Measurements from ENCODE around the gene IGF1R. TPM values are rescaled to one million over a fixed set of nuclear protein-coding genes. Genes with fewer than 3 reads are reported as not detected.

Gene IGF1R
- total RNA-seq, 1 donor from 2014 or later: 97.7 TPM

DNA sequence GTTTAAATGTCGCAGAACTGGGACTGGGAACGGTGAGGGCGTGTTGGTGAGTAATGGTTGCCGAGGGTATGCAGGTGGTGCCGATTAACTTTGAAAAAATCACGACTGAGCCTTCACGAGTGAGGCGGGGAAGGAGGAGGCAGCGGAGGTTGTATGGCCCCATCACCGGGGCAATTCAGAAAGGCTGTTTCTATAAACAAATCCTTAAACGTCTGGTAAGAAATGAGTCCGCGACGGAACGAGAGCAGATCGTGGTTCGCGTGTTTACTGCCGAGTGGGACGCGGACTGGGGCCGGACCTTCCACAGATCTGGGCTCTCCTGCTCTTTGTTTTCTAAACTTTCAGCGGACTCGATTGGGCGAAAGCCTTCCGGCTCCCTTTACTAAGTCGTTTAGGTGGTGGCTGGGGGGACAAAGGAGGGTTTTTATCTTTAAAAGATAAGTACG is 2.7 kb downstream of the IGF1R start:
- Histone ChIP-seq H3K27ac (peak overlapping the region; percentile 95), H3K9me3 (no peaks in the 10 kb centered on the region), H3K4me3 (peak overlapping the region; percentile 71 to 82), H3K27me3 (no peaks in the 10 kb centered on the region), H3K36me3 (no peaks in the 10 kb centered on the region), H3K4me1 (peaks cover 33% of the 10 kb centered on the region)
- TF ChIP-seq POLR2A (IDR thresholded peaks at IDR 0.05) (no peak), POLR2AphosphoS5 (IDR thresholded peaks at IDR 0.05; ENCODE audit: insufficient read depth in 1 of 2, low read depth in 1 of 2) (no peak)
- TF ChIP-seq, protein P1, sequence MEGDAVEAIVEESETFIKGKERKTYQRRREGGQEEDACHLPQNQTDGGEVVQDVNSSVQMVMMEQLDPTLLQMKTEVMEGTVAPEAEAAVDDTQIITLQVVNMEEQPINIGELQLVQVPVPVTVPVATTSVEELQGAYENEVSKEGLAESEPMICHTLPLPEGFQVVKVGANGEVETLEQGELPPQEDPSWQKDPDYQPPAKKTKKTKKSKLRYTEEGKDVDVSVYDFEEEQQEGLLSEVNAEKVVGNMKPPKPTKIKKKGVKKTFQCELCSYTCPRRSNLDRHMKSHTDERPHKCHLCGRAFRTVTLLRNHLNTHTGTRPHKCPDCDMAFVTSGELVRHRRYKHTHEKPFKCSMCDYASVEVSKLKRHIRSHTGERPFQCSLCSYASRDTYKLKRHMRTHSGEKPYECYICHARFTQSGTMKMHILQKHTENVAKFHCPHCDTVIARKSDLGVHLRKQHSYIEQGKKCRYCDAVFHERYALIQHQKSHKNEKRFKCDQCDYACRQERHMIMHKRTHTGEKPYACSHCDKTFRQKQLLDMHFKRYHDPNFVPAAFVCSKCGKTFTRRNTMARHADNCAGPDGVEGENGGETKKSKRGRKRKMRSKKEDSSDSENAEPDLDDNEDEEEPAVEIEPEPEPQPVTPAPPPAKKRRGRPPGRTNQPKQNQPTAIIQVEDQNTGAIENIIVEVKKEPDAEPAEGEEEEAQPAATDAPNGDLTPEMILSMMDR (IDR thresholded peaks at IDR 0.05): no peak
- intact Hi-C loops (cut with DNase I): loop anchor here (10.0 kb wide), 2 partner anchors 126 to 404 kb away; no protein-coding TSS in a partner anchor
- no peak for DNase-seq (ENCODE audit: extremely low spot score in 2 of 2)

- H3K27ac ChIP-seq: peak overlapping the region; percentile 95
- peaks cover 38% of the 10 kb centered on the region for H3K4me1 ChIP-seq
- intact Hi-C loops (cut with DNase I): loop anchor here (10.0 kb wide), 2 partner anchors 127 to 403 kb away; no protein-coding TSS in a partner anchor
- H3K27me3 ChIP-seq: no peaks in the 10 kb centered on the region
- TF ChIP-seq POLR2AphosphoS5 (IDR thresholded peaks at IDR 0.05; ENCODE audit: insufficient read depth in 1 of 2, low read depth in 1 of 2): peak in 1 of 2 donors; percentile 22
- TF ChIP-seq, protein P1 (IDR thresholded peaks at IDR 0.05): no peak
- no peak for TF ChIP-seq POLR2A (IDR thresholded peaks at IDR 0.05)
- H3K4me3 ChIP-seq: peak overlapping the region; percentile 71 to 82
- no peaks in the 10 kb centered on the region for H3K36me3 ChIP-seq
- no peak for DNase-seq (ENCODE audit: extremely low spot score in 2 of 2)
- H3K9me3 ChIP-seq: no peaks in the 10 kb centered on the region
Measured at GRCh38 chr15:98651581-98652220, 3.4 kb downstream of the IGF1R start.

DNA sequence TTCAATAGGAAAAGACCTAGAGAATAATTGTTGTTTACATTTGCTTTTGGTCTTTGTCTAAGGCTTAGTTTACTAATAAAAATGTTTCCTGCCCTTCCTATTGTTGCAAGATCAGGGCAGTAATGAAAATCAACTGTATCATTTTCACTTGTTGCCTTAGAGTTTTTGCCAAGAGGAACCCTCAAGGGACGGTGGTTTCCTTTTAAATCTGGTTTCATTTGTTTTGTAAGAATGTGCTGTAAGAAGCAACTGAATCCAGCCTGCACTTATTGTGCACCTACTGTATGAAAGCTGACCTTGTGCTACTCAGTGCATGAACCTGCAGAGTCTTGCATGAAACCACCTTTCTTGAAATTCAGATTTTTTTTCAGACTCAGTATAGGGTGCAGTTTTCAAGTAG is 5.3 kb downstream of the IGF1R start:
- Histone ChIP-seq H3K27ac (no peak overlapping the region), H3K36me3 (no peaks in the 10 kb centered on the region), H3K9me3 (no peaks in the 10 kb centered on the region), H3K27me3 (no peaks in the 10 kb centered on the region), H3K4me1 (peaks cover 51% of the 10 kb centered on the region), H3K4me3 (no peak overlapping the region)
- DNase-seq (ENCODE audit: extremely low spot score in 2 of 2): no peak
- intact Hi-C loops (cut with DNase I): loop anchor here (10.0 kb wide), 2 partner anchors 129 to 401 kb away; no protein-coding TSS in a partner anchor
- TF ChIP-seq, protein P1 (IDR thresholded peaks at IDR 0.05): no peak
- TF ChIP-seq POLR2A (IDR thresholded peaks at IDR 0.05) (no peak), POLR2AphosphoS5 (IDR thresholded peaks at IDR 0.05; ENCODE audit: insufficient read depth in 1 of 2, low read depth in 1 of 2) (no peak)

DNA sequence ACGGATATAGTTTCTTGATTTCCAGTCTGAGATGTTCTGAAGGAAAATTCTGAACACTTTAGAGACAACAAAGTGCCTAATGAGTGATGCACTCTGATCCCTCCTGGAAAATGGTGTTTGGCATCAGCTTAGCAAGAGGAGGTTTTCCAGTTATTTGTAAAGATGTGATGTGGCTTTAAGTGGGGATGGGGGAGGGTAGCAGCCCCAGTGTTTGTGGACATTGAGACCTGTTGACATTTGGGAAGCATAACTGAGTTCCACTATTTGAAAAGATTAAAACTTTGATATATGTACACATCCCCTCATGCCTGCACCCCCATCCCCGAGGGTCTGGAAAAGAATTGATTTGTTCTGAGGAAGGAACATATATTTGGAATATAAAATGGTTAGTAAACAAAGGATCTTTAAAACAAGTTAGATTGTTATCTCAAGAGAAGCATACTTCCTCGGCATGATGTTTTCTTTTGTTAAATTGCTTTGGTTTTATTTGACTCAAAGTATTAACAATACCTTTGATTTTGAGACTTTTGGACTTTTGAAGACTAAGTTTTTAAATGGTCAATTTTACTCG is 6.5 kb downstream of the IGF1R start:
- DNase-seq (ENCODE audit: extremely low spot score in 2 of 2): no peak
- Histone ChIP-seq H3K9me3 (no peaks in the 10 kb centered on the region), H3K27me3 (no peaks in the 10 kb centered on the region), H3K27ac (no peak overlapping the region), H3K36me3 (no peaks in the 10 kb centered on the region), H3K4me3 (no peak overlapping the region), H3K4me1 (peaks cover 57% of the 10 kb centered on the region)
- TF ChIP-seq POLR2AphosphoS5 (IDR thresholded peaks at IDR 0.05; ENCODE audit: insufficient read depth in 1 of 2, low read depth in 1 of 2): no peak
- no peak for TF ChIP-seq POLR2A (IDR thresholded peaks at IDR 0.05)
- TF ChIP-seq, protein P1 (IDR thresholded peaks at IDR 0.05): no peak
- intact Hi-C loops (cut with DNase I): loop anchor here (5.0 to 10.0 kb wide), 3 partner anchors 130 to 400 kb away; no protein-coding TSS in a partner anchor

GRCh38 chr15:98655732-98656131 is 7.4 kb downstream of the IGF1R start:
- Histone ChIP-seq H3K4me1 (peaks cover 66% of the 10 kb centered on the region), H3K27me3 (no peaks in the 10 kb centered on the region), H3K9me3 (no peaks in the 10 kb centered on the region), H3K4me3 (no peak overlapping the region), H3K27ac (no peak overlapping the region), H3K36me3 (no peaks in the 10 kb centered on the region)
- TF ChIP-seq POLR2A (IDR thresholded peaks at IDR 0.05) (no peak), POLR2AphosphoS5 (IDR thresholded peaks at IDR 0.05; ENCODE audit: insufficient read depth in 1 of 2, low read depth in 1 of 2) (no peak)
- TF ChIP-seq, protein P1 (IDR thresholded peaks at IDR 0.05): no peak
- intact Hi-C loops (cut with DNase I): loop anchor here (5.0 to 10.0 kb wide), 3 partner anchors 131 to 399 kb away; no protein-coding TSS in a partner anchor
- no peak for DNase-seq (ENCODE audit: extremely low spot score in 2 of 2)
